Stimulated activated naive CD4-positive, alpha-beta T cell (primary cell): ENCODE measurements around the gene SBF2.
"Not testable (repeated sequence)": the region's sequence is repeated elsewhere in the genome, so short reads cannot be mapped to it uniquely, and the experiment has no call there.

Experiments used
- DNase-seq, 6 experiments: peaks; one replicate each; lab custom pipeline; 2025; lab: John Stamatoyannopoulos, UW

SBF2 gene

GRCh38 chr11:10197091-10197490 is 96.9 kb downstream of the SBF2 start:
- DNase-seq = no peak

GRCh38 chr11:10192036-10192435 is 102.0 kb downstream of the SBF2 start:
- DNase-seq = no peak

GRCh38 chr11:10181811-10182210 is 112.2 kb downstream of the SBF2 start:
- no peak for DNase-seq

- no peak for DNase-seq
These were observed 129.4 kb downstream of the SBF2 start for GRCh38 chr11:10164621-10165020.

GRCh38 chr11:10162222-10162621 is 131.8 kb downstream of the SBF2 start:
- DNase-seq = no peak

- DNase-seq = no peak
These were observed 133.7 kb downstream of the SBF2 start for GRCh38 chr11:10160350-10160749.

- no peak for DNase-seq
These were observed 135.6 kb downstream of the SBF2 start for GRCh38 chr11:10158461-10158860.

- DNase-seq = no peak
These were observed 138.1 kb downstream of the SBF2 start for GRCh38 chr11:10155793-10156490.

GRCh38 chr11:10150800-10151199 is 143.2 kb downstream of the SBF2 start:
- DNase-seq = no peak

- no peak for DNase-seq
These were observed 144.5 kb downstream of the SBF2 start for GRCh38 chr11:10149553-10149952.

- no peak for DNase-seq
These were observed 146.8 kb downstream of the SBF2 start for GRCh38 chr11:10147195-10147594.

- DNase-seq = no peak
These were observed 149.1 kb downstream of the SBF2 start for GRCh38 chr11:10144954-10145353.

- no peak for DNase-seq
These were observed 154.4 kb downstream of the SBF2 start for GRCh38 chr11:10139656-10140055.

- no peak for DNase-seq
These were observed 154.9 kb downstream of the SBF2 start for GRCh38 chr11:10139143-10139542.

GRCh38 chr11:10134975-10135481 is 159.0 kb downstream of the SBF2 start:
- no peak for DNase-seq

- DNase-seq = not testable (repeated sequence)
These were observed 159.8 kb downstream of the SBF2 start for GRCh38 chr11:10134226-10134625.

- DNase-seq = not testable (repeated sequence)
These were observed 160.8 kb downstream of the SBF2 start for GRCh38 chr11:10133251-10133650.

- no peak for DNase-seq
These were observed 163.1 kb downstream of the SBF2 start for GRCh38 chr11:10130875-10131274.

- DNase-seq = not testable (repeated sequence)
These were observed 164.8 kb downstream of the SBF2 start for GRCh38 chr11:10129184-10129583.

- no peak for DNase-seq
These were observed 168.4 kb downstream of the SBF2 start for GRCh38 chr11:10125522-10126133.

GRCh38 chr11:10122326-10123197 is 171.5 kb downstream of the SBF2 start:
- DNase-seq = no peak

GRCh38 chr11:10118865-10119264 is 175.2 kb downstream of the SBF2 start:
- DNase-seq = no peak
